ENCODE results near the gene ID2.

Gene ID2

GRCh38 chr2:8645176-8645831, 36.6 kb upstream of the ID2 start:
- TF ChIP-seq EZH2 (IDR thresholded peaks at IDR 0.05; ENCODE audit: borderline replicate concordance, low read depth, low read length, severe bottlenecking) (no peak), CTCF (IDR thresholded peaks at IDR 0.05; ENCODE audit: borderline replicate concordance, extremely low read depth, low read length, poor library complexity, severe bottlenecking) (no peak)
- H3K36me3 ChIP-seq (ENCODE audit: insufficient read depth, low read length) = no peaks in the 10 kb centered on the region
- ATAC-seq (ENCODE audit: insufficient read depth, low read depth) (no peak), DNase-seq (no peak)
- H3K9me3 ChIP-seq (ENCODE audit: insufficient read depth, low read length, severe bottlenecking) = peaks cover 22% of the 10 kb centered on the region
- no peaks in the 10 kb centered on the region for H3K79me2 ChIP-seq (ENCODE audit: insufficient read depth, low read length)
- no peaks in the 10 kb centered on the region for H4K20me1 ChIP-seq (ENCODE audit: insufficient read depth, low read length)
- no peak overlapping the region for H2AFZ ChIP-seq (ENCODE audit: low read depth, low read length)
- no peak overlapping the region for H3K4me3 ChIP-seq (ENCODE audit: low read depth in 1 of 2, low read length in 2 of 2)
- H3K9ac ChIP-seq (ENCODE audit: low read depth, low read length) = no peak overlapping the region
- H3K27me3 ChIP-seq (ENCODE audit: insufficient read depth, low read length, poor library complexity) = no peaks in the 10 kb centered on the region
- H3K4me2 ChIP-seq (ENCODE audit: insufficient read depth, low read length) = no peak overlapping the region
- no peaks in the 10 kb centered on the region for H3K4me1 ChIP-seq (ENCODE audit: insufficient read depth, low read length)
- no peak overlapping the region for H3K27ac ChIP-seq (ENCODE audit: low read length)

DNA sequence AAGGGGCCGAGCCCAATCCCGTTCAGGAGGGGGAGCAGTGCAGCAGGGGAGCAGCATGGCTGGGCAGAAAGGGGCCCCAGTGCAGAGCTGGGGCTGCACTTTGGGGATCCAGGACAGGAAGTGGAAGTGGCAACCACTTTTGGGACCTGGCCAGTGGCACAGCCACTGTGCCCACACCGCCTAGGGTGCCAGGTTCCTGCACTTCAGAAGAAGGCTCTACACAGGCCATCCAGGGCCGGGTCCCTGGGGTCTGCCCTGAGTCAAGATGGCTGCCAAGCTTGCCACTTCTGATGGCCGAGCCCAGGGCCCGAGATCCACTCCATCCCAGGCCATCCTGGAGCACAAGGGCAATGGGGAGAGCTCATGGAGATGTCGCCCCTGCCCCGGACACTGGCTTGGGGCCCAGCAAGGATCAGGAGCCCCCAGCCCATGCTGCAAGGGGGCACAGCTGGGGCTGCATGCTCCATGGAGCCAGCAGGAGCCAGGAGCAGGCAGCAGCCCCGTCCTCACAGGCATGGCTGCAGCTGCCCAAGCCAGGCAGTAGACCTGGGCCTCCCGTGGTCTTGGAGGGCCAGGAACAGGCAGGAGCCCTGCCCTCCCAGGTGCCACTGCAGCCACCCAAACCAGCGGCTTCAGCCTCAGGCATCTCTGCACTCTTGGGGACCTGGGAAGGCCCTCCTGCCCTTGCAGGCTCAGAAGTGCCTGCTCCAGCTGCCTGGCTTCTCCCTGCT, 35.0 kb upstream of the ID2 start:
- Histone ChIP-seq H3K4me1 (ENCODE audit: insufficient read depth, low read length) (no peaks in the 10 kb centered on the region), H3K4me3 (ENCODE audit: low read depth in 1 of 2, low read length in 2 of 2) (no peak overlapping the region; a peak in 1 of 4 replicates), H3K79me2 (ENCODE audit: insufficient read depth, low read length) (no peaks in the 10 kb centered on the region), H3K9ac (ENCODE audit: low read depth, low read length) (no peak overlapping the region), H3K36me3 (ENCODE audit: insufficient read depth, low read length) (no peaks in the 10 kb centered on the region), H4K20me1 (ENCODE audit: insufficient read depth, low read length) (no peaks in the 10 kb centered on the region), H3K27ac (ENCODE audit: low read length) (no peak overlapping the region), H3K9me3 (ENCODE audit: insufficient read depth, low read length, severe bottlenecking) (peaks cover 22% of the 10 kb centered on the region), H3K4me2 (ENCODE audit: insufficient read depth, low read length) (no peak overlapping the region), H3K27me3 (ENCODE audit: insufficient read depth, low read length, poor library complexity) (no peaks in the 10 kb centered on the region), H2AFZ (ENCODE audit: low read depth, low read length) (no peak overlapping the region)
- no peak for ATAC-seq (ENCODE audit: insufficient read depth, low read depth)
- TF ChIP-seq EZH2 (IDR thresholded peaks at IDR 0.05; ENCODE audit: borderline replicate concordance, low read depth, low read length, severe bottlenecking) = no peak
- no peak for TF ChIP-seq CTCF (IDR thresholded peaks at IDR 0.05; ENCODE audit: borderline replicate concordance, extremely low read depth, low read length, poor library complexity, severe bottlenecking)
- DNase-seq = no peak

GRCh38 chr2:8647462-8647857, 34.4 kb upstream of the ID2 start:
- no peak for ATAC-seq (ENCODE audit: insufficient read depth, low read depth)

More at GRCh38 chr2:8647462-8647857, 34.4 kb upstream of the ID2 start:
- no peaks in the 10 kb centered on the region for H4K20me1 ChIP-seq (ENCODE audit: insufficient read depth, low read length)
- DNase-seq = no peak
- no peak overlapping the region for H3K27ac ChIP-seq (ENCODE audit: low read length)
- H3K4me1 ChIP-seq (ENCODE audit: insufficient read depth, low read length) = no peaks in the 10 kb centered on the region
- H3K4me3 ChIP-seq (ENCODE audit: low read depth in 1 of 2, low read length in 2 of 2) = no peak overlapping the region; a peak in 1 of 4 replicates
- no peak for TF ChIP-seq EZH2 (IDR thresholded peaks at IDR 0.05; ENCODE audit: borderline replicate concordance, low read depth, low read length, severe bottlenecking)
- TF ChIP-seq CTCF (IDR thresholded peaks at IDR 0.05; ENCODE audit: borderline replicate concordance, extremely low read depth, low read length, poor library complexity, severe bottlenecking) = no peak
- H2AFZ ChIP-seq (ENCODE audit: low read depth, low read length) = no peak overlapping the region
- H3K36me3 ChIP-seq (ENCODE audit: insufficient read depth, low read length) = no peaks in the 10 kb centered on the region
- peaks cover 22% of the 10 kb centered on the region for H3K9me3 ChIP-seq (ENCODE audit: insufficient read depth, low read length, severe bottlenecking)
- no peaks in the 10 kb centered on the region for H3K27me3 ChIP-seq (ENCODE audit: insufficient read depth, low read length, poor library complexity)
- H3K4me2 ChIP-seq (ENCODE audit: insufficient read depth, low read length) = no peak overlapping the region
- H3K9ac ChIP-seq (ENCODE audit: low read depth, low read length) = no peak overlapping the region
- no peaks in the 10 kb centered on the region for H3K79me2 ChIP-seq (ENCODE audit: insufficient read depth, low read length)
